DLD1 (cell line): ENCODE results near the gene SPATS1.
"Not testable (repeated sequence)": the region's sequence is repeated elsewhere in the genome, so short reads cannot be mapped to it uniquely, and the experiment has no call there.

Experiments
- in situ Hi-C: cut with HindIII; loops from 2 replicates; pipeline ENCODE4 v1.10.0; 2017; ENCODE audit warnings: low sequenced_read_pairs

The SPATS1 gene

DNA sequence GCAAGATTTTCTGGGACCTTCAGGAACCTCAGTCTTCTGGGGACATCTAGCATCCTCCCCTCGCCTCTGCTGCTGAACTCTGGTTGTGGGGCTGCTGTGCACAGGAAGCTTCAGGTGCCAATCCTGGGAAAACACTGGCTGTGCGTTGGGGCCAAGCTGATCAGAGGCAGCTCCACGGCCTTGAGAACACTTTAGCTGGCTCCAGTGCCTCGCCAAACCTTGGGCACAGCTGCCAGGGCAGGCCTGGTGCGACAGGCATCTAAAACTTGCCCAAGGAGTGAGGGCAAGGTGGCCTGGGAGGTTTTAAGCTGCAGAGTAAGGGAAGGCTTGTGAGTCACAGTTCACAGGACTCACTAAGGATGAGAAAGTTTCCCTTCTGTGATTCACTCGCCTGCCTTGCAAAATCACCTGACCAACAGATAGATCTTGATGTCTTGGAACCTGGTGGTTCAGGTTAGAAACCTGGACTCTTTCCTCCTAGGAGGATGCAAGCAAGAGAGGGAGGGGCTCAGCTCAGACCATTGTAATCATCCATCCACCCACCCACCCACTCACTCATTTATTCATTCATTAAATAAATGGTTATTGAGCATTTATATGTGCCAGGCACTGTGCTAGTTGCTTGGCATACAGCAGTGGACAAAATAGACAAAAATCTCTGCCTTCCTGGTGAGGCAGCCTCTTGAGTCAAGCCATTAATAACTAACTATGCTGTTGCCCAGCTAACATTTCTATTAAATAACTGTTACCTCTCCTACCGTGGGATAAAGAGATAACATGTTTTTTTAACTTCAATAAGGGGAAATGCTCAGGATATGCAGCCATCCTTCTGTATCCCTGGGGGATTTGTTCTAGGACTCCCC is 2.5 kb upstream of the SPATS1 start:
- in situ Hi-C loops: loop anchor here (5.0 kb wide), 1 partner anchor 83 kb away; the partner anchor contains the start of gene SLC35B2

DNA sequence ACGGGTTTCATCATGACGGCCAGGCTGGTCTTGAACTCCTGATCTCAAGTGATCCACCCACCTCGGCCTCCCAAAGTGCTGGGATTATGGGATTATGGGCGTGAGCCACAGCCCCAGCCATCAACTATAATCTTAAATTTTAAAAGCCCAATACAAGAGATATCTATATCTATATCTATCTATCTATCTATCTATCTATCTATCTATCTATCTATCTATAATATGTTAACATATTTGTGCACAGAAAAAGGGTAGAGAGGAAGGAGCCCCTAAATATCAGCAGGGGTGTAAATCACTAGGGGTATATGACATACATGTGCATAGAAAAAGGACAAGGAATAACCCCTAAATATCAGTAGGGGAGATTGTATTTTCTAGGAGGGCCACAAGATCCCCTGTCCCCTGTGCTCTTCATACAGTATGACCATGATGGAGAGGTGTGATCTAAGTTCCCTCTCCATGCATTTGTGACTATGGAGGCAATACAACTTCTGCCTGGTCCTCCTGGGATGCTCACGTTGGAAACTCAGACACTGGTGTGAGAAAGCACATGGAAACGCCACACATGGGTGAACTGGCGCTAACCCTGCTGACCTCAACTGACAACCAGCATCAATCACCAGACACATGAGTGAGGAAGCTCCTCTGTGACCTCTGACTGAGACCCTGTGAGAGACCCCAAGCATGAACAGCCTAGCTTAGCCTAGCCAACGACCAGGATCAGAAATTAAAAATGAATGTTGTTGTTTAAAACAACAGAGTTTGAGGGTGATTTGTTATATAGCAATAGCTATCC is 1.2 kb upstream of the SPATS1 start:
- in situ Hi-C loops: no loop called here

DNA sequence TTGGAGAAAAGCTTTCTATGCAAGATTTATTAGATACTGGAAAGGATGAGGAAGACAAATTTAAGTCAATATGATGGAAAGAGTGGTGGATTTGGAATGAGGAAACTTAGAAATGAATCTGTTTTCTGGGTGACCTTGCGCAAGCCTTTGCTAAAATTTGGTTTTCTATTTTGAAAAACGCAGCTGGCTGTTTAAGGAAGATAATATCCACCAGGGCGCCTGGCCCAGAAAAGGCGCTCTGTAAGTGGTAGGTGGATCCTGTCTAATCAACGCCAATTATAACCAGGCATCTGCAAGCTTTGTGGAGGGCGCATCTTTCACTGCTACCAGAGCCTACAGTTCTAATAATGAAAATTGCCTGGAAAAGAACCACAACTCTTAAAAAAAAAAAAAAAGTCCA is 398 bp upstream of the SPATS1 start:
- in situ Hi-C loops: no loop called here

GRCh38 chr6:44346818-44347217 is 4.4 kb downstream of the SPATS1 start:
- in situ Hi-C loops: not testable (repeated sequence)

- in situ Hi-C loops: no loop called here
These were observed 7.6 kb downstream of the SPATS1 start for GRCh38 chr6:44349904-44350649.

DNA sequence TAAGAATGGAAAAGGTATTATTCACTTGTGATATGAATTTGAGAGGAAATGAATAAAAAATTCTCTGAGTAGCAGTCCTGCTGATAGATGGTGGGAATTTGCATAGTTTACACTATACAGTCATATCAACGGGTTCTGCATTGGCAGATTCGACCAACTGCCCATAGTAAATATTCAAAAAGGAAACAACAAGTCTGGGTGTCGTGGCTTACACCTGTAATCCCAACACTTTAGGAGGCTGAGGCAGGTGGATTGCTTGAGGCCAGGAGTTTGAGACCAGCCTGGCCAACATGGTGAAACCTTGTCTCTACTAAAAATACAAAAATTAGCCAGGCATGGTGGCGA is 8.2 kb downstream of the SPATS1 start:
- in situ Hi-C loops: not testable (repeated sequence)

DNA sequence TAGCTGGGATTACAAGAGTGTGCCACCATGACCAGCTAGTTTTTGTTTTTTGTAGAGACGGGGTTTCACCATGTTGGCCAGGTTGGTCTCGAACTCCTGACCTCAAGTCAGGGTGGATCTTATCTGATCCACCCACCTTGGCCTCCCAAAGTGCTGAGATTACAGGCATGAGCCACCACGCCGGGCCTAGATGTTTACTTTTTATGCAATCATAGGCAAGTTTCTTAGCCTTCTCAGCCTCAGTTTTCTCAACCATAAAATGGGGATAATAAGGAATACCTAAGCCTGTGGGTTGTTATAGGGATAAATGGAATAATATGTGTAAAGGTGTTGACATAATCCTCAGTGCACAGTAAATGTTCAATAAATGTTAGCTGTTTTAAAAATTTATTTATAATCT is 9.8 kb downstream of the SPATS1 start:
- in situ Hi-C loops: no loop called here

- in situ Hi-C loops: no loop called here
These were observed 10.9 kb downstream of the SPATS1 start for GRCh38 chr6:44353336-44353735.

DNA sequence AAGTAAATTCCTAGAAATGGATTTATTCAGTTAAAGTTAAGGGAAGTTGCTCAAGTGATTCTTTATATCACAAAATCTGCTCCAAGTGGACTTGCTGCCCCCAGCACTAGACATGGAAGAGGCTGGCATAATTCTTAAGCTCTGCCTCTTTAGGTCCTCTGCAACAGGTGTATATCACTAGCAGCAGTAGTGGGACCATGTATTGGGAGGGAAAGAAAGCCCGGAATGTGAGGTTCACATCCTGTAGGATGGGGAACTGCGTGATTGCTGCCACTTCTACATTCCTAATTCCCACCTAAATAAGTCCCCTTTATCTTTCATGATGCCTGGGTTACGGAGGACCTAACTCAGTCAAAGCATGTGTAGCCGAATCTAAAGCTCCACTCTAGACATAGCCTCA is 13.2 kb downstream of the SPATS1 start:
- in situ Hi-C loops: no loop called here

DNA sequence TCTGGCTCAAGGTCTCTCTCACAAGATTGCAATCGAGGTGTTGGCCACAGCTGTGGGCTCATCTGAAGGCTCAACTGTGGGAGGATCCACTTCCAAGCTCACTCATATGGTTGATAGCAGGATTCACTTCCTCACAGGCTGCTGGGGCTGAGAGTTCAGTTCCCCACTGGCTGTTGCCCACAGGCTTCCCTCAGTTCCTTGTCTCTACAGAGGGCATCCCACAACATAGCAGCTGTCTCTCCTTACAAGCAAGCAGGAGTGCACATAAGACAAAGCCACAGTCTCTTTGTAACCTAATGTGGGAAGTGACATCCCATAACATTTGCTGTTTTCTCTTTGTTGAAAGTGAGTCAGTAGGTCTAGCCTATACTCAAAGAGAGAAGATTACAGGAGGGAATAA is 14.0 kb downstream of the SPATS1 start:
- in situ Hi-C loops: no loop called here

DNA sequence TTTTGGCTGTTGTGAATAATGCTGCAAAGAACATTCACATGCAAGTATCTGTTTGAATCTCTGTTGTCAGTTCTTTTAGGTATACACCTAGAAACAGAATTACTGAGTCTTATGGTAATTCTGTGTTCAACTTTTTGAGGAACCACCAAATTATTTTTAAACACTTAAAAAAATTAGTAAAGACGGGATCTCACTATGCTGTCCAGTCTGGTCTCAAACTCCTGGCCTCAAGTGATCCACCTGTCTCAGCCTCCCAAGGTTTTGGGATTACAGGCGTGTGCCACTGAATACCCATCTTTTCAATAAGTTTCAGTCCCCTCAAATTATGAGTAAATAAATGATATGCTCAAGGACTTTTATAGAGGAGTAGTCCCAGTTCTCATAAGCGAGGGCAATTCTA is 17.5 kb downstream of the SPATS1 start:
- in situ Hi-C loops: no loop called here

- in situ Hi-C loops: no loop called here
These were observed 19.5 kb downstream of the SPATS1 start for GRCh38 chr6:44361947-44362346.

GRCh38 chr6:44363377-44363926 is 21.0 kb downstream of the SPATS1 start:
- in situ Hi-C loops: no loop called here

GRCh38 chr6:44366781-44367180 is 24.3 kb downstream of the SPATS1 start:
- in situ Hi-C loops: no loop called here

DNA sequence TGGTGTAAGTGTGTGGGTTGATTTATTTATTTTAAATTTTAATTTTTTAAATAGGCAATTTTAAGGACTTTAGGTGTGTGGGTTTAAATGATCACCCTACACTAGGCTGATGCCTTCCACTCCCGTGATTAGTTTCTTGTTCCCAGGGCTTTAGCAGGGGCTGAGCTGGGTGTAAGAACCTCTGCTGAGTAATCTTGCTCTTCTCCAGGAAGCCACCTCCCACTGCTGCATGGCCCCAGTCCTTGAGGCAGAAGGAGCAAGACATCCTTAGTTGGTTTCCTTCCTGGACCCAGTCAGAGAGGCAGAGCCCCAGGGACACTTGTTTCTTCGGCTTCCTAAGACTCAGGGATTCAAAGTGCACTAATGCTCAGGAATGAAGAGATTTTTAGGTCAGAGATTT is 25.2 kb downstream of the SPATS1 start:
- in situ Hi-C loops: no loop called here

GRCh38 chr6:44373051-44373450 is 30.6 kb downstream of the SPATS1 start:
- in situ Hi-C loops: no loop called here

DNA sequence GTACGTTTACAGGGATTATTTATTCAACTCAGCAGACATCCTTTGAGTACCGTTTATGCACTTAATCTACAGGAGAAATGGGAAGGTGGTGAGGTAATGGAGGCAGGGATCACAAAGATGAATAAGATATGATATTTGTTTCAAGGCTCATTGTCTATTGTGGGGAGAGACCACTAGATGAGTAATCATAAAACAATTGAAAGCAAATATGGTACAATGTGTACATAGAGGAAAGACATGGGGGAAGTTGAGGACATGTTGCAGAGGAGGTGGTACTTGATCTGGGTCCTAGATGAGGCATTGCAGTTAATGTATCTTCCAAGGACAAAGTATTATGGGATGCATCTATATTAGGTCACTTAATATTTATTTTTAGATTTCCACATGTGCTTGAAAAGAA is 31.3 kb downstream of the SPATS1 start:
- in situ Hi-C loops: no loop called here

DNA sequence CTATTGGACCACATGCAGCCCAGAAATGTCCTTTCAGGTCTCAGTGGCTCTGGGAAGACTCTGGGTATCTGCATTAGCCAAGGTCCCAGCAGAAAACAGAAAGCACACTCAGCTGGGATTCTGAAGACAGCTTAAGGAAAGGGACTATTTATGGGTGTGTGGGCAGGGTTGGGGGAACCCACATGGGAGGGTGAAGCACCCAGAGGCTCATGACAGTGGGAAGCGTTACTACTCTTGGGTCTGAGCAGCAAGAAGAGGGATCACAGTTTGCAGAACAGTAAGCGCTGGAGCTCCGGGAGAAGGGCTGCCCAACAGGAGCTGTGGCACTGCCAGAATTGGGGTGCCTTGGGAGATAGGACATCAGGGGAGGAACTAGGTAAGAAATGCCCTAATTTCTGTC is 32.6 kb downstream of the SPATS1 start:
- in situ Hi-C loops: no loop called here

- in situ Hi-C loops: no loop called here
These were observed 35.0 kb downstream of the SPATS1 start for GRCh38 chr6:44377484-44377883.

DNA sequence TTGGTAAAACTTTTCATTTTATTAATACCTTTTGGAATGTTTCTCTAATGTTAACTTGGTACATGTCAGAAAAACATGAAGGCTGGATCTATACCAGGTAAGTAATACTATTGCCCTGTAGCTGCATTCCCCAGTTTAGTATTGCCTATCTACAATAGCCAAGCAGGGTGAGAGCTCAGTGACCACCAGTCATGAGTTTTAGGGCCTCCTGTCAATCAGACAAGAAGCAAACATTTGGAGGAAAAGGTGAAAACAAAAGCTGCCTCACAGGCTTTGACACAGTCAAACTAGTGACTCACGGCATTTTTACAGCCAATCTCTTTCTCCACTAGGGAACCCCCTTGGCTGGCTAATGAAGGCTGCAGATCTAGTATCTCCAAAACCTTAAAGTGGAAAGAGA is 35.5 kb downstream of the SPATS1 start:
- in situ Hi-C loops: no loop called here

DNA sequence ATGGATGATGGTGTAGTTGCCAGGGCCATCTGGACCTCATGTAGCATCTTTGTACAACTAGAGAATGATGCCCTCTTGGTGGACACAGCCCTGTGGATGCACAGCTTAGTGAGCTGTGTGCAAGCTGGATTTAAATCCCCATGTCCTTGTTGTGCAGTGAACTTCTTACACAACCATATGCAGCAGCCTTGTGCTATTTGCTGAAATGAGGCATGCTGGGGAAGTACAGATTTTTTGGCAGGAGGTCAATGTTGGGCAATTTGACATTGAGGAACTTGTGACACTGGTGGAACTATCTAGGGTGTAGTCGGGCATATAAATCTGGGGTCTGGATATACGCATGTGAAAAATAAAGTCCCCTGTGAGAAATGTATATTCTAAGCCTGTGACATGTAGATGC is 39.3 kb downstream of the SPATS1 start:
- in situ Hi-C loops: no loop called here
